Muscle layer of duodenum (tissue), 2 donors: ENCODE measurements around the gene ABL2.
"Not testable (repeated sequence)": the region's sequence is repeated elsewhere in the genome, so short reads cannot be mapped to it uniquely, and the experiment has no call there.

Source experiments
- H3K27ac ChIP-seq: one replicate; pipeline ENCODE4 v1.7.0; 2013; ENCODE audit warnings: mild to moderate bottlenecking, low read length
- H3K27me3 ChIP-seq: one replicate; pipeline ENCODE4 v1.7.0; 2013; ENCODE audit warnings: low read depth, mild to moderate bottlenecking, control low read depth, low read length
- H3K36me3 ChIP-seq, 2 donors: one replicate each; pipeline ENCODE4 v1.7.0; 2013; ENCODE audit warnings: low read length in 2 of 2, control low read depth in 1 of 2, mild to moderate bottlenecking in 1 of 2; ENCODE audit not compliant: insufficient read depth in 2 of 2, control insufficient read depth in 1 of 2
- H3K4me1 ChIP-seq, 2 donors: one replicate each; pipeline ENCODE4 v1.7.0; 2013; ENCODE audit warnings: low read length in 2 of 2, mild to moderate bottlenecking in 2 of 2, control low read depth in 1 of 2, moderate library complexity in 1 of 2; ENCODE audit not compliant: insufficient read depth in 2 of 2, control insufficient read depth in 1 of 2
- H3K4me3 ChIP-seq, 2 donors: one replicate each; pipeline ENCODE4 v1.7.0; 2013; ENCODE audit warnings: low read length in 2 of 2, low read depth in 1 of 2, mild to moderate bottlenecking in 1 of 2
- H3K9me3 ChIP-seq, 2 donors: one replicate each; pipeline ENCODE4 v1.7.0; 2013; ENCODE audit warnings: low read length in 2 of 2, control low read depth in 1 of 2, mild to moderate bottlenecking in 1 of 2; ENCODE audit not compliant: control insufficient read depth in 1 of 2
- donor health status: healthy.

ABL2 gene

GRCh38 chr1:179213317-179213716 is 16.2 kb downstream of the ABL2 start:
- H3K36me3 ChIP-seq, H3K4me3 ChIP-seq, H3K27me3 ChIP-seq, H3K9me3 ChIP-seq, H3K4me1 ChIP-seq, H3K27ac ChIP-seq: not testable (repeated sequence)

- Histone ChIP-seq H3K9me3 (no peaks in the 10 kb centered on the region), H3K27ac (no peak overlapping the region), H3K4me3 (no peak overlapping the region), H3K27me3 (no peaks in the 10 kb centered on the region), H3K4me1 (peaks cover 3 to 4% of the 10 kb centered on the region in 2 donors), H3K36me3 (no peaks in the 10 kb centered on the region)
Measured at GRCh38 chr1:179208681-179209477, 20.6 kb downstream of the ABL2 start.

- H3K4me3 ChIP-seq, result no peak overlapping the region
- H3K27ac ChIP-seq, result no peak overlapping the region
- H3K27me3 ChIP-seq, result no peaks in the 10 kb centered on the region
- no peaks in the 10 kb centered on the region for H3K9me3 ChIP-seq
- no peaks in the 10 kb centered on the region for H3K36me3 ChIP-seq
- peaks cover 3 to 4% of the 10 kb centered on the region in 2 donors for H3K4me1 ChIP-seq
Measured at GRCh38 chr1:179206812-179207211, 22.7 kb downstream of the ABL2 start.

- H3K36me3 ChIP-seq, result no peaks in the 10 kb centered on the region
- no peak overlapping the region for H3K27ac ChIP-seq
- no peak overlapping the region for H3K4me3 ChIP-seq
- no peaks in the 10 kb centered on the region for H3K9me3 ChIP-seq
- peaks cover 3 to 4% of the 10 kb centered on the region in 2 donors for H3K4me1 ChIP-seq
- H3K27me3 ChIP-seq, result no peaks in the 10 kb centered on the region
Measured at GRCh38 chr1:179205284-179205683, 24.2 kb downstream of the ABL2 start.

DNA sequence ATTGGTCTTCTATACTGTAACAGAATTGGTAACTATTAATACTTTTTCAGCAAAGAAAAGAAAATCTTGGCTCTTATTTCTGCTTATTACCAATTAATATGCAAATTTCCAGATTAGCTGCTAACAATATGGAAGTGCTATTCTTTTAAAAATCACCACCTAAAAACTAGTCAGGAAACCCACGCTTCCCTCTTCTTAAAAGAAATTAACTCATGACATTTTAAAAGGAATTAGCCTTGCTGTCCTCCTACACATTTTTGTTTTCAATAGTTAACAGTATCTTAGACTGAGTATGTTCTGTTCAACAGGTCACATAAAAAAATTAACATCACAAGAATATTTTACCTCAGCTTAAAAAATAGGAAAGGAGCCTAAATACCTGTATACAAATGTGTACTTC is 27.3 kb downstream of the ABL2 start:
- Histone ChIP-seq H3K4me1 (peaks cover 0 to 3% of the 10 kb centered on the region in 2 donors), H3K36me3 (no peaks in the 10 kb centered on the region), H3K4me3 (no peak overlapping the region), H3K27ac (no peak overlapping the region), H3K27me3 (no peaks in the 10 kb centered on the region), H3K9me3 (no peaks in the 10 kb centered on the region)

- H3K4me3 ChIP-seq, result no peak overlapping the region
- H3K27me3 ChIP-seq, result no peaks in the 10 kb centered on the region
- no peaks in the 10 kb centered on the region for H3K9me3 ChIP-seq
- no peaks in the 10 kb centered on the region for H3K36me3 ChIP-seq
- H3K27ac ChIP-seq, result no peak overlapping the region
- peaks cover 0 to 3% of the 10 kb centered on the region in 2 donors for H3K4me1 ChIP-seq
Measured at GRCh38 chr1:179200586-179200985, 28.9 kb downstream of the ABL2 start.

DNA sequence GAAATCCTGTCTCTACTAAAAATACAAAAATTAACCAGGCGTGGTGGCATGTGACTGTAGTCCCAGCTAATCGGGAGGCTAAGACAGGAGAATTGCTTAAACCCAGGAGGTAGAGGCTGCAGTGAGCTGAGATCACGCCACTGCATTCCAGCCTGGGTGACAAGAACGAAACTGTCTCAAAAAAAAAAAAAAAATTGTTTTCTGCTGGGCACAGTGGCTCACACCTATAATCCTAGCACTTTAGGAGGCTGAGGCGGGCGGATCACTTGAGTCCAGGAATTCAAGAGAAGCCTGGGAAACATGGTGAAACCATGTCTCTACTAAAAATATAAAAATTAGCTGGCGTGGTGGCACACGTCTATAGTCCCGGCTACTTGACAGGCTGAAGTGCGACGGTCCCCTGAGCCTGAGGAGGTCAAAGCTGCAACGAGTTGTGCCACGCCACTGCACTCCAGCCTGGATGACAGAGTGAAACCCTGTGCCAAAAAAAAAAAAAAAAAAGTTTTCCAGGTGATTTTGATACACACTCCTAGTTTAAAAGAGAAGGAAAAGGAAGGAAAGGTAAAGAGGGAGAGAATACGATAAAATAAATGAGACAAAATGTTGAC is 31.7 kb downstream of the ABL2 start:
- Histone ChIP-seq H3K9me3 (no peaks in the 10 kb centered on the region), H3K4me3 (no peak overlapping the region), H3K36me3 (no peaks in the 10 kb centered on the region), H3K27ac (no peak overlapping the region), H3K4me1 (no peaks in the 10 kb centered on the region), H3K27me3 (no peaks in the 10 kb centered on the region)

- not testable (repeated sequence) for H3K4me1 ChIP-seq, H3K4me3 ChIP-seq, H3K27me3 ChIP-seq, H3K27ac ChIP-seq, H3K36me3 ChIP-seq, H3K9me3 ChIP-seq
Measured at GRCh38 chr1:179195857-179196256, 33.6 kb downstream of the ABL2 start.

DNA sequence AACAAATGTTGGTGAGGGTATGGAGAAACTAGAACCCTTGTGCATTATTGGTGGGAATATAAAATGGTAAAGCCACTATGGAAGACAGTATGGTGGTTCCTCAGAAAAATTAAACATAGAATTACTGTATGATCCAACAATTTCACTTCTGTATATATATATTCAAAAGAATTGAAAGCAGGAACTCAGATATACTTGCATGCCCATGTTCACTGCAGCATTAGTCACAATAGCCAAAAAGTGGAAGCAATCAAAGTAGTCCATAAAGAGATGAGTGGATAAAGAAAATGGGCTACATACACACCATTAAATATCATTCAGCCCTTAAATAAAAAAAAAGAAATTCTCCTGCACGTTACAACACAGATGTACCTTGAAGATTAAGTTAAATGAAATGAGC is 34.1 kb downstream of the ABL2 start:
- H3K27ac ChIP-seq, result no peak overlapping the region
- no peaks in the 10 kb centered on the region for H3K36me3 ChIP-seq
- no peaks in the 10 kb centered on the region for H3K9me3 ChIP-seq
- no peaks in the 10 kb centered on the region for H3K4me1 ChIP-seq
- no peak overlapping the region for H3K4me3 ChIP-seq
- no peaks in the 10 kb centered on the region for H3K27me3 ChIP-seq

GRCh38 chr1:179194068-179194537 is 35.4 kb downstream of the ABL2 start:
- Histone ChIP-seq H3K4me3 (no peak overlapping the region), H3K27ac (no peak overlapping the region)

DNA sequence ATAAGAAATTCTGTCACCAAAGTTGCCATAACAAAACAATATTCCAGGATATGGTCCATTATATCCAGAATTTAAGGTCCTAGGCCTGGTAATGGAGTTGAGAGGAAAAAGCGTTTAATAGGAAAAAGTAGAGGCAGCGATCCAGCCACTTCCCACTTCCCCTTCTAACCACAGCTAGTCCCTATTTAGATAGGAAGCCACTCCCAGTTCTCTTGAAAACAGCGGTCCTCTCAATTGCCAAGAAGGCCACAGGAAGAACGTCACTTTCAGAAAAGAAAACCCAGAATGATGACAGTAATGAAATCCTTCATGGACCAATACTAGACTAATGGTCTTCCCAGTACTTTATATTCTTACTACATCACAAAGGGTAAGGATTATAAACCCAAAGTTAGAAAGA is 38.6 kb downstream of the ABL2 start:
- Histone ChIP-seq H3K9me3 (no peaks in the 10 kb centered on the region), H3K27me3 (no peaks in the 10 kb centered on the region), H3K36me3 (no peaks in the 10 kb centered on the region), H3K27ac (peak overlapping the region; percentile 23), H3K4me3 (no peak overlapping the region), H3K4me1 (no peaks in the 10 kb centered on the region)

More at GRCh38 chr1:179194068-179194537, 35.4 kb downstream of the ABL2 start:
- Histone ChIP-seq H3K9me3 (no peaks in the 10 kb centered on the region), H3K4me1 (no peaks in the 10 kb centered on the region), H3K27me3 (no peaks in the 10 kb centered on the region), H3K36me3 (no peaks in the 10 kb centered on the region)
